Central memory CD4-positive, alpha-beta T cell (primary cell): Measurements from ENCODE around the gene DTX2.
A peak's percentile ranks its signal among the peaks of the same experiment; 100 is the strongest.
"Not testable (repeated sequence)": the region's sequence is repeated elsewhere in the genome, so short reads cannot be mapped to it uniquely, and the experiment has no call there.

Experiments
- DNase-seq: peaks from one replicate; pipeline ENCODE4 v3.0.0; 2022

DTX2 gene

GRCh38 chr7:76513817-76514799 is 52.6 kb downstream of the DTX2 start:
- no peak for DNase-seq

GRCh38 chr7:76514926-76515771 is 53.6 kb downstream of the DTX2 start:
- no peak for DNase-seq

GRCh38 chr7:76515999-76516443 is 54.5 kb downstream of the DTX2 start:
- no peak for DNase-seq

- not testable (repeated sequence) for DNase-seq
Measured at GRCh38 chr7:76516932-76517331, 55.4 kb downstream of the DTX2 start.

- not testable (repeated sequence) for DNase-seq
Measured at GRCh38 chr7:76526183-76526582, 64.7 kb downstream of the DTX2 start.

GRCh38 chr7:76531643-76532042 is 70.1 kb downstream of the DTX2 start:
- DNase-seq = not testable (repeated sequence)

GRCh38 chr7:76543197-76543596 is 81.7 kb downstream of the DTX2 start, which contains the start of gene SPDYE16:
SPDYE16 (minus strand) TSS chr7:76543297; CDS start chr7:76541459, 1,838 bp downstream.
- DNase-seq = not testable (repeated sequence)

GRCh38 chr7:76549025-76549854 is 87.7 kb downstream of the DTX2 start:
- peak; percentile 79 for DNase-seq

GRCh38 chr7:76549855-76550248 is 88.3 kb downstream of the DTX2 start:
- DNase-seq = not testable (repeated sequence)

- DNase-seq = not testable (repeated sequence)
Measured at GRCh38 chr7:76551992-76552391, 90.5 kb downstream of the DTX2 start.
